HG03460 (cell line): ENCODE results near the gene ABCA7.
"Not testable (repeated sequence)": the region's sequence is repeated elsewhere in the genome, so short reads cannot be mapped to it uniquely, and the experiment has no call there.

Source experiments
- ATAC-seq: cut with Tn5 transposase; IDR thresholded peaks from one replicate; pipeline ENCODE4 v1.9.1; 2021; ENCODE audit not compliant: unreplicated experiment

Gene ABCA7

GRCh38 chr19:1017115-1017905 is 22.6 kb upstream of the ABCA7 start:
- ATAC-seq, result no peak

- ATAC-seq, result no peak
Observed at GRCh38 chr19:1017906-1018305, 22.0 kb upstream of the ABCA7 start.

GRCh38 chr19:1018393-1018792 is 21.5 kb upstream of the ABCA7 start:
- no peak for ATAC-seq

- ATAC-seq, result no peak
Observed at GRCh38 chr19:1018932-1019615, 20.8 kb upstream of the ABCA7 start.

GRCh38 chr19:1019616-1019961 is 20.3 kb upstream of the ABCA7 start:
- ATAC-seq, result no peak

- no peak for ATAC-seq
Observed at GRCh38 chr19:1019980-1020867, 19.7 kb upstream of the ABCA7 start.

- peak; percentile 70 for ATAC-seq
Observed at GRCh38 chr19:1020868-1021425, 19.0 kb upstream of the ABCA7 start, which contains the start of gene TMEM259. TMEM259 (minus strand) TSS chr19:1021123; CDS start chr19:1020996, 127 bp downstream.

GRCh38 chr19:1023883-1024188 is 16.1 kb upstream of the ABCA7 start:
- not testable (repeated sequence) for ATAC-seq

GRCh38 chr19:1025080-1025479 is 14.8 kb upstream of the ABCA7 start:
- ATAC-seq, result not testable (repeated sequence)

- ATAC-seq, result no peak
Observed at GRCh38 chr19:1025960-1026782, 13.7 kb upstream of the ABCA7 start, which contains the start of gene CNN2. CNN2 (plus strand) TSS chr19:1026608; CDS start chr19:1026662, 54 bp downstream.

GRCh38 chr19:1026783-1027649 is 12.9 kb upstream of the ABCA7 start:
- ATAC-seq, result no peak

- no peak for ATAC-seq
Observed at GRCh38 chr19:1027650-1028061, 12.3 kb upstream of the ABCA7 start.

GRCh38 chr19:1028062-1028926 is 11.6 kb upstream of the ABCA7 start:
- no peak for ATAC-seq

- no peak for ATAC-seq
Observed at GRCh38 chr19:1032264-1032867, 7.5 kb upstream of the ABCA7 start.

GRCh38 chr19:1035998-1036621 is 3.8 kb upstream of the ABCA7 start:
- ATAC-seq, result no peak

- ATAC-seq, result no peak
Observed at GRCh38 chr19:1037621-1038064, 2.3 kb upstream of the ABCA7 start.

GRCh38 chr19:1038978-1039645 is 795 bp upstream of the ABCA7 start:
- ATAC-seq, result no peak
